NCI-H2081 (cell line): Measurements from ENCODE around the gene RERE.
A peak's percentile ranks its signal among the peaks of the same experiment; 100 is the strongest.

Experiments
- DNase-seq, 2 experiments: peaks; one replicate each; lab custom pipeline; 2025; lab: John Stamatoyannopoulos, UW

RERE gene

GRCh38 chr1:8333246-8333987, 484.0 kb downstream of the RERE start:
- no peak for DNase-seq

GRCh38 chr1:8332806-8333205, 484.6 kb downstream of the RERE start:
- no peak for DNase-seq

GRCh38 chr1:8330271-8331125, 486.9 kb downstream of the RERE start:
- DNase-seq = no peak

- DNase-seq = no peak
Measured at GRCh38 chr1:8329858-8330257, 487.6 kb downstream of the RERE start.

- DNase-seq = no peak
Measured at GRCh38 chr1:8329439-8329838, 488.0 kb downstream of the RERE start.

GRCh38 chr1:8328271-8328670, 489.2 kb downstream of the RERE start:
- no peak for DNase-seq

- DNase-seq = no peak
Measured at GRCh38 chr1:8326265-8326664, 491.2 kb downstream of the RERE start.

- DNase-seq = no peak
Measured at GRCh38 chr1:8325771-8326170, 491.7 kb downstream of the RERE start.

- no peak for DNase-seq
Measured at GRCh38 chr1:8324176-8324810, 493.1 kb downstream of the RERE start.

GRCh38 chr1:8323706-8324105, 493.7 kb downstream of the RERE start:
- DNase-seq = no peak

GRCh38 chr1:8321612-8322011, 495.8 kb downstream of the RERE start:
- no peak for DNase-seq

- no peak for DNase-seq
Measured at GRCh38 chr1:8318436-8318835, 499.0 kb downstream of the RERE start.

GRCh38 chr1:8317647-8318381, 499.6 kb downstream of the RERE start, which contains the start of gene SLC45A1:
SLC45A1 (plus strand) TSS chr1:8318114; CDS start chr1:8324330, 6,216 bp downstream.
- peak; percentile 70 to 80 for DNase-seq

- DNase-seq = no peak
Measured at GRCh38 chr1:8315573-8316475, 501.6 kb downstream of the RERE start.

- DNase-seq = peak; percentile 70 to 76
Measured at GRCh38 chr1:8314346-8315280, 502.8 kb downstream of the RERE start.

- DNase-seq = no peak
Measured at GRCh38 chr1:8313231-8313630, 504.2 kb downstream of the RERE start.

- DNase-seq = peak in 1 of 2 experiments; percentile 19
Measured at GRCh38 chr1:8312235-8313218, 504.9 kb downstream of the RERE start.

- no peak for DNase-seq
Measured at GRCh38 chr1:8311068-8311718, 506.2 kb downstream of the RERE start.
